Osteoblast (primary cell): Measurements from ENCODE around the gene TMEM45A. TPM values are rescaled to one million over a fixed set of nuclear protein-coding genes. Genes with fewer than 3 reads are reported as not detected.

Experiments used
- DNase-seq: peaks from one replicate; pipeline ENCODE4 v3.0.0; 2011; ENCODE audit warnings: low spot score, mixed read lengths; ENCODE audit not compliant: insufficient read length; ENCODE audit errors: missing footprints
- H2AFZ ChIP-seq: 2 replicates; pipeline ENCODE4 v1.6.0; 2011; ENCODE audit warnings: mild to moderate bottlenecking, low read length
- H3K27ac ChIP-seq: 2 replicates; pipeline ENCODE4 v1.5.1; 2011; ENCODE audit warnings: mild to moderate bottlenecking, low read depth, low read length, moderate library complexity
- H3K27me3 ChIP-seq: 2 replicates; pipeline ENCODE4 v1.6.0; 2012; ENCODE audit warnings: mild to moderate bottlenecking, control low read depth, inconsistent platforms, low read length, moderate library complexity; ENCODE audit not compliant: insufficient read depth
- H3K36me3 ChIP-seq: 2 replicates; pipeline ENCODE4 v1.5.1; 2011; ENCODE audit warnings: mild to moderate bottlenecking, low read length, control low read depth, moderate library complexity; ENCODE audit not compliant: insufficient read depth
- H3K4me1 ChIP-seq: 2 replicates; pipeline ENCODE4 v1.5.1; 2011; ENCODE audit warnings: mild to moderate bottlenecking, low read length, control low read depth, moderate library complexity; ENCODE audit not compliant: insufficient read depth
- H3K4me2 ChIP-seq: 2 replicates; pipeline ENCODE4 v1.6.0; 2011; ENCODE audit warnings: mild to moderate bottlenecking, low read length; ENCODE audit not compliant: insufficient read depth
- H3K4me3 ChIP-seq: fragments of 200-600 bp; sonication (generic); 3 replicates; pipeline ENCODE4 v1.5.1; 2012; ENCODE audit warnings: mild to moderate bottlenecking, low read length, inconsistent platforms; ENCODE audit not compliant: insufficient read depth
- H3K79me2 ChIP-seq: 2 replicates; pipeline ENCODE4 v1.6.0; 2012; ENCODE audit warnings: mild to moderate bottlenecking, low read length, control low read depth, inconsistent platforms; ENCODE audit not compliant: insufficient read depth
- H3K9me3 ChIP-seq: 2 replicates; pipeline ENCODE4 v1.5.1; 2011; ENCODE audit warnings: low read depth, low read length, control low read depth
- H4K20me1 ChIP-seq: 2 replicates; pipeline ENCODE4 v1.6.0; 2012; ENCODE audit warnings: mild to moderate bottlenecking, low read length, control low read depth; ENCODE audit not compliant: insufficient read depth
- CTCF ChIP-seq: IDR thresholded peaks from 2 replicates; pipeline ENCODE4 v1.5.1; 2011; ENCODE audit warnings: mild to moderate bottlenecking, low read depth, low read length, moderate library complexity; ENCODE audit errors: extremely low read depth
- total RNA-seq: library from RNA; depleted of rRNA; stranded (reverse); fragments of >200 nt; gene quantifications from 2 replicates; pipeline ENCODE4 v1.2.3, GENCODE V29; 2012

Gene TMEM45A
- total RNA-seq, 1 donor, result 35.5 TPM

DNA sequence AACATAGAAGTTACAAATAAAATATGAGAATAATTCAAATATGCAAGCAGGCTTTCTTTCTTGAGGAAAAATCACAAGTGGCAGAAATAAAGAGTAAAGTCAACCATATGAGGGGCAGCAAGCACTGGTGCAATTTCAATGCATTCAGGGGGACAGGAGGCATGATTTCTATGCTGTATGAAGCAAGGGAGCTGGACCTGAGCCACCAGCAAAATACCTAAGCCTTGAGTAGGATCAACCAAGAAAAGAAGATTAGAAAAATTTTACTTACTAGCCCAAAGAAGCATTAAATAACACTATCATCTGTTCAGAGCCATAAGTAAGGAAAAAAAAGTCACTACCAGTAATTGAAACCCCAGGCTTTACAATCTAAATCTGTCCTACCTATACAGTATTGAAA, 123.3 kb downstream of the TMEM45A start:
- Histone ChIP-seq H4K20me1 (no peaks in the 10 kb centered on the region), H3K27ac (no peak overlapping the region), H3K4me3 (no peak overlapping the region), H2AFZ (no peak overlapping the region), H3K27me3 (peaks cover 24% of the 10 kb centered on the region), H3K4me2 (no peak overlapping the region), H3K4me1 (peaks cover 6% of the 10 kb centered on the region), H3K36me3 (no peaks in the 10 kb centered on the region), H3K79me2 (no peaks in the 10 kb centered on the region), H3K9me3 (no peaks in the 10 kb centered on the region)
- no peak for TF ChIP-seq CTCF
- DNase-seq, result peak; percentile 4

- Histone ChIP-seq H3K9me3 (no peaks in the 10 kb centered on the region), H3K27me3 (peaks cover 6% of the 10 kb centered on the region), H3K4me3 (no peak overlapping the region), H3K36me3 (no peaks in the 10 kb centered on the region), H4K20me1 (no peaks in the 10 kb centered on the region), H3K4me2 (no peak overlapping the region), H2AFZ (no peak overlapping the region), H3K4me1 (no peaks in the 10 kb centered on the region), H3K79me2 (no peaks in the 10 kb centered on the region), H3K27ac (no peak overlapping the region)
- TF ChIP-seq CTCF, result no peak
- no peak for DNase-seq
Measured at GRCh38 chr3:100621251-100621650, 128.8 kb downstream of the TMEM45A start.

Other genes starting within 250 kb of the TMEM45A start
- gene TBC1D23, start 231.6 kb upstream of the TMEM45A start, total RNA-seq, result 64.4 and 64.5 TPM in 2 replicates
- gene NIT2, start 157.9 kb upstream of the TMEM45A start, total RNA-seq, result 18.1 and 23.3 TPM in 2 replicates
- gene TOMM70, start 91.5 kb upstream of the TMEM45A start, total RNA-seq, result 52.5 and 57.8 TPM in 2 replicates
- 2.9 and 3.2 TPM in 2 replicates for gene LNP1, start 91.1 kb upstream of the TMEM45A start, total RNA-seq
- gene ADGRG7, start 117.0 kb downstream of the TMEM45A start, total RNA-seq, result not detected in 2 replicates
- gene TFG, start 216.9 kb downstream of the TMEM45A start, total RNA-seq, result 81.4 and 89.0 TPM in 2 replicates